GM13976 (cell line): ENCODE results near the gene CAD.

ENCODE experiments used
- DNase-seq: peaks from one replicate; pipeline ENCODE4 v3.0.0; 2012; ENCODE audit warnings: low spot score
- CTCF ChIP-seq: IDR thresholded peaks from 2 replicates; pipeline ENCODE4 v1.5.1; 2012; ENCODE audit warnings: borderline replicate concordance, mild to moderate bottlenecking; ENCODE audit not compliant: insufficient read depth; ENCODE audit errors: extremely low read depth, missing control alignments, control extremely low read depth
- in situ Hi-C: fragments of 300-500 bp; cut with MboI; formaldehyde crosslinking; loops from one replicate; pipeline ENCODE4 v1.12.0; 2022; ENCODE audit warnings: low sequenced_read_pairs, mixed read lengths, inconsistent platforms; ENCODE audit not compliant: unreplicated experiment

CAD gene

GRCh38 chr2:27258051-27258450 lies 40.9 kb downstream of the CAD start:
- in situ Hi-C loops = no loop called here
- DNase-seq = no peak
- TF ChIP-seq CTCF = no peak

- no peak for TF ChIP-seq CTCF
- DNase-seq = no peak
- in situ Hi-C loops = no loop called here
Observed at GRCh38 chr2:27261241-27261925, 44.2 kb downstream of the CAD start.

GRCh38 chr2:27261926-27262298 lies 44.7 kb downstream of the CAD start:
- no peak for TF ChIP-seq CTCF
- DNase-seq = peak; percentile 34
- in situ Hi-C loops = no loop called here

GRCh38 chr2:27262379-27263286 lies 45.5 kb downstream of the CAD start, which contains the start of gene SLC30A3:
Gene SLC30A3, minus strand, starts transcription at chr2:27263047. Its CDS starts 141 bp downstream, at chr2:27262906.
- peak; percentile 92 for DNase-seq
- TF ChIP-seq CTCF = peak; percentile 3
- in situ Hi-C loops = no loop called here

- TF ChIP-seq CTCF = no peak
- in situ Hi-C loops = no loop called here
- peak; percentile 59 for DNase-seq
Observed at GRCh38 chr2:27263287-27264252, 46.4 kb downstream of the CAD start.

GRCh38 chr2:27264253-27264752 lies 47.1 kb downstream of the CAD start:
- in situ Hi-C loops = no loop called here
- TF ChIP-seq CTCF = no peak
- no peak for DNase-seq
